Stimulated activated naive CD8-positive, alpha-beta T cell treated with anti-CD3 and anti-CD28 coated beads, Interleukin-15, Interleukin-2, amounts not matched to agents 100 U/mL and 50 U/mL, for 24 hours (primary cell): ENCODE results near the gene SLC16A11.
"Not testable (repeated sequence)": the region's sequence is repeated elsewhere in the genome, so short reads cannot be mapped to it uniquely, and the experiment has no call there.

Experiments used
- ATAC-seq: fragments of 150-1000 bp; cut with Tn5 transposase; one replicate; pipeline ENCODE4 v1.10.0; 2021
- DNase-seq: peaks from one replicate; pipeline ENCODE4 v3.0.0; 2021

SLC16A11 gene

DNA sequence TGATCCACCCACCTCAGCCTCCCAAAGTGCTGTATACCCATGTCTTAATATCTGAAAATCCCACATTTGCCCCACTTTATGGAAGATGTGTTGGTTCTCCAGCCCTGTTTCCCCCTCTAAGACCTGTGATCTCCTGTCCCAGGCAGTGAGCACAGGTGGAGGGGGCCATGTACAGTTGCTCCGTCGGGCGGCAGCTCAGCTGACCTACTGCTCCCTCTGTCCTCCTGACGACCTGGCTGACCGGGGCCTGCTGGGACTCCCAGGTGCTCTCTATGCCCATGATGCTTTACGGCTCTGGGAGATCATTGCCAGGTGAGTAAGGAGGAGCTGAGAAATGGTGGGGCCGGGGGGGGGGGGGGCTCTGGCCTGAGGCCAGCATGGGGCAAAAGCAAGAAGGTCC, 38.2 kb downstream of the SLC16A11 start:
- no peak for ATAC-seq
- DNase-seq: no peak

DNA sequence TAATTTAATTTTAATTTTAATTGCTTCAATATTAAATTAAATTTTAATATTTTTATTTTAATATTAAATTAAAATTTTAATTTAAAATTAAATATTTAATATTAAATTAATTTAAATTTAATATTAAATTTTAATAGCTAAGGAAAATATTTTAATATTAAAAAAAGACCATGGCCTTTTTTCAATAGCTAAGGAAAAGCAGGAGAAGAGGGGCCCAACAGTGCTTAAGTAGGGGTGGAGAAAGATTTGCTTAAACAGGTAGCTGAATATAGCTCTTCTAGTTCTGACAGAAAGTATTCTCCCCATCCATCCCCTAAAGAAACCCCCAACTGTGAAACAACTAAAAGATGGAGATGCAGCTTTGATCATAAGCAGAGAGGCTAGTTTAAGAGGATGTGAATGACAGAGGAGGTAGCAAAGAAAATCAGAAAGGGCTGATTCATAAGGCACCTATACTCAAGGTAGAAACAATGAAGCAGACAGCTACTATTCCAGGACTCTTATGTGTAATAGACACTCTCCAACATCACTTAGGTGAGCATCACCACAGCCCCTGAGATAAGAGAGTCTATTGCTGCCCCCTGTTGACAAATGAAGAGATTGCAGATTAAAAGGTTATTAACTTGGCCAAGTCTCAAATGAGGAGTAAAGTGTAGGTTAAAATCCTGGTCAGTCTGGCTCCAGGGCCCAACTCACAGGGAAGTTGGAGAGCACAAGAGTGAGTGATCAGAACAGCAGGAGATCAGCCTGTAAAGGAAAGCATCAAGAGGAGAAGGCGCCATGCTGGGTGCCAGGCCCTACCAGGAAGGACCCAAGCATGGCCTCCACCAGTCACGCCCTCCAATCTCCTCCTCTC, 39.3 kb downstream of the SLC16A11 start:
- peak; percentile 26 for DNase-seq

DNA sequence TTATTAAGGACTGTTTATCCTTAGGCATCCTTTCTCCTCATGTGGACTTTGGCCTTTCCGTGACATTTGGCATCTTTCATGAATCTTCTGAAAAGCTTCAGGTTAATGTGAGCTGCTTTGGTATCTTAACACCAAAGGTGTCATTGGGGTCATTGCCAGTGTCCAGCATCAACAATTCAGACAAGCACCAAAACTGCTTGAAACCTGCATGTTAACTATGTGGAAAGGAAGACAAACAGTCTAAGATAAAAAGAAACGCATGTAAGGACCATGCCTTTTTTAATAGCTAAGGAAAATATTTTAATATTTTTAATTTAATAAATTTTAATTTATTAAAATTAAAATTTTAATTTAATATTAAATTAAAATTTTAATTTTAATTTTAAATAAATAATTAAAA, 40.1 kb downstream of the SLC16A11 start:
- no peak for ATAC-seq

More for the DNA sequence above, 39.3 kb downstream of the SLC16A11 start:
- peak; percentile 85 for ATAC-seq

GRCh38 chr17:7002288-7003047, 41.4 kb downstream of the SLC16A11 start:
- no peak for ATAC-seq
- no peak for DNase-seq

More for the DNA sequence above, 40.1 kb downstream of the SLC16A11 start:
- DNase-seq: no peak

DNA sequence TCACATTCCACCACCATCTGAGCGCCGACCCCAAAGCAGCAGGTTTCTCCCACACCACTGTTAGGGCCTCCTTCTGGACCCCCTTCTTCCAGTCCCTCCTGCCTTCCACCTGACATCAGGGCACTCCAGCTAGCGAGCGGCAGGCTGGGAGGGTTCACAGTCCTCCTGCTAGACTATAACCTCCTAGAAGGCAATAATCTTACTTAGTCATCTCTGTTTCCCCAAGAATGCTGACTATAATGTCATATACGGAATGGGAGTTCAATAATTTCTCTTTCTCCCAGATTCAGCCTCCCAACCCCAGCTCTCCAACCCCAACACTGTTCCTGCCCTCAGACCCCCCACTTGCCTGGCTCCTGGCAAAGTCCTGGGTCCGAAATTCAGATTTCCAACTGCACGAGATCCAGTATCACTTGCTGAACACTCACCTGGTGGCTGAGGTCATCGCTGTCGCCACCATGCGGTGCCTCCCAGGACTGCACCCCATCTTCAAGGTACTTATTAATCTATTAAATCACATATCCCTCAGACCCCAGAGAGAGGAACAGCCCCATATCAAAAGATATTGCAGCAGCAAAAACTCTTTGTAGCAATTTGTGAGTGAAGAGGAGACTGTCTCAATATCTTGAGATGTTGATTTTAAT, 42.5 kb downstream of the SLC16A11 start:
- DNase-seq (peak; percentile 61), ATAC-seq (no peak)

DNA sequence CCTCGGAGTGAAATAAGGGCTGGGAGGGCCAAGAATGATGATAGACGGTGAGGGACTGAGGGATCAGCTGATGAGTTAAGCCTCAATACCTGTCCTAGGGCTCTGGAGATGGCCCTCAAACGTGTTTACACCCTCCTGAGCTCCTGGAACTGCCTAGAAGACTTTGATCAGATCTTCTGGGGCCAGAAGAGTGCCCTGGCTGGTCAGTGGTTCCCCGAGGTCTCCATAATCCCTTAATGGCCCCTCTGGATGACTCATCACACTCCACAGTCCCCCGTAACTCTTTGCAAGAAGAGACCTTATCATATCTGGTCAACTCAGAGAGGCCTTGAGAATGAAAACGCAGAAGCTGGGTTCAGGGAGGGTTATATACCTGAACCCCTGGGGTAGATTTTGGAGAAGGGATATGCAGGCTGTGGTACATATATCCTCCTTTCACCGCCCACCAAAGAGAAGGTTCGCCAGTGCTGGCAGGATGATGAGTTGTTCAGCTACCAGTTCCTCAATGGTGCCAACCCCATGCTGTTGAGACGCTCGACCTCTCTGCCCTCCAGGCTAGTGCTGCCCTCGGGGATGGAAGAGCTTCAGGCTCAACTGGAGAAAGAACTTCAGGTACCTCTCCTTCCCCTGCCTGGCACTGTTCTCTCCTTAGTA, 44.9 kb downstream of the SLC16A11 start:
- DNase-seq (no peak), ATAC-seq (no peak)

- DNase-seq (no peak), ATAC-seq (no peak)
Measured at GRCh38 chr17:6997171-6997570, 46.7 kb downstream of the SLC16A11 start.

- ATAC-seq: no peak
- DNase-seq: no peak
Measured at GRCh38 chr17:6996256-6997011, 47.5 kb downstream of the SLC16A11 start.

DNA sequence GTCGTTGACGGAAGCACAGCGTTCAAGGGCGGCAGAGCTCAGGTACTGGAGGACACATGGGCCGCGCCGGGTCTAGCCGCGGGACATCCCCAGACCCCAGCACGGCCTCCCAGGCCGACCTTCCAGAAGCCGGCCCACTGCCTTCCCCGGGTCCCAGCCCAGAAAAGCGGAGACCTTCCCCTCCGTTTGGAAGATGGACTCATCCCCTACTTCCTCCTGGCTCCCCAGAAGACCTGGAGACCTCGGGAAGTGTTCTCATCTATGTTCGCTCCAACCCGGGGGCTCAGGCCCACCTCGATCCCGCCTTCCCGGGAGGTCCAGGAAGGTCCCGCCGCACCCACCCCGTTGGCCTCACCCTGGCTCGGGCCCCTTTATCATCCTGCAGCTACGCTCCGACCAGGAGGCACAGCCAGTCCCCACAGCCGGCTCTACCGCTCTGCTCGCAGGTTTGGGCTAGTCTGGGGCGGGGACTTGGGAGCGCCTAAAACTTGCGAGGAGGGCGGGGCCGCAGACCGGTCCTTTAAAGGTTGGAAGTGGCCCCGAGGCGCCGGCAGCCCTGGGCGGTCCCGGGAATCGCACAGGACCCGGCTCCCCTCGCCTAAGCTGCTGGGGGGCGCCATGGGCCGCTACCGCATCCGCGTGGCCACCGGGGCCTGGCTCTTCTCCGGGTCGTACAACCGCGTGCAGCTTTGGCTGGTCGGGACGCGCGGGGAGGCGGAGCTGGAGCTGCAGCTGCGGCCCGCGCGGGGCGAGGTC, 48.2 kb downstream of the SLC16A11 start, which contains the start of gene ALOX12:
TSS of gene ALOX12 (plus strand) at position 550 of the 756 bp plus-strand sequence. CDS start at position 619, 69 bp downstream.
- ATAC-seq: no peak

DNA sequence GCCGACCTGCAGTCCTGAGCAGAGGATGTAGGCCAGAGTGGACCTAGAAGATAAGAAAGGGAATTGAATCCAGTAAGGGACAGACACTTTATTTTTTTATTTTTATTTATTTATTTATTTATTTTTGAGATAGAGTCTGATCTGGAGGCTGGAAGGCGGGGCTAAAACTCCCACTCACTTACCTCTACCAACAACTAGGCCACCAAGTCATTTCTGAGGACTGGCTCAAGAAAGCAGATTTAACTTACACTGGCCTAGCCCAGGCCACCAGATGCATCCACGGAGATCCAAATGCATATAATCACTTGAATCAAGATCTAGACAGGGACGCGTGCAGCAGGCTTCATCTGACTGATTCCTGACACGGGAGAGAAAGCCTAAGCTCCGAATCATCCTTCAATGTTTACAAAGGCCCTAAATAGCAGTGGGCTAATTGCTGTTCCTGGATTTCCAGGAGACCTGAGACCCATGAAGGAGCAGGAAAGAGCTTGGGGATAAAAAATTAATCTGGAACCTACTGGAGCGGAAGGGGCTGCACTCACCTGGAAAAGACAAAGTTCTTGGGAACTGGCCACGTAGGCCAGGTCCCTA, 49.1 kb downstream of the SLC16A11 start:
- DNase-seq (no peak), ATAC-seq (no peak)

More for the DNA sequence above, 48.2 kb downstream of the SLC16A11 start, which contains the start of gene ALOX12:
- DNase-seq: no peak

GRCh38 chr17:6994118-6994598, 49.7 kb downstream of the SLC16A11 start:
- ATAC-seq (no peak), DNase-seq (no peak)

DNA sequence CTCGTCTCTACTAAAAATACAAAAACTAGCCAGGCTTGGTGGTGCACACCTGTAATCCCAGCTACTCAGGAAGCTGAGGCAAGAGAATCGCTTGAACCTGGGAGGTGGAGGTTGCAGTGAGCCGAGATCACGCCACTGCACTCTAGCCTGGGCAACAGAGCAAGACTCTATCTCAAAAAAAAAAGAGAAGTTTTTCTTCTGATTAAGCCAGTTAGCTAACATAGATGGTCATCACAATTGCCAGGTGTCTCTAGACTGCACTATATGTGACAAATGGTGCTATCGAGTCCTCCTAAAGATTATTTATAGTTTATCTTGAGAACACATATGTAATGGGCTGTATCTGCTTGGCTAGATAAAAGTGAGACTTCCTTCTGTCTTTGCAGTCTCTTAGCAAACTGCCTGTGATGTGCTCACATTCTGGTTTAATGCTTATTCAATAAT, 50.3 kb downstream of the SLC16A11 start:
- ATAC-seq, DNase-seq: not testable (repeated sequence)
